A549 treated with ZK216348 at 1 μM for 4 hours (cell line): ENCODE measurements around the gene SLC1A1. TPM values are rescaled to one million over a fixed set of nuclear protein-coding genes. Genes with fewer than 3 reads are reported as not detected.

ENCODE experiments used
- total RNA-seq: library from RNA; stranded (reverse); fragments of 200-300 nt; extraction: Qiagen RNA extraction; gene quantifications from 5 replicates; pipeline ENCODE4 v1.2.3, GENCODE V29; 2022; ENCODE audit warnings: low read depth

SLC1A1 gene
- 0.89 to 1.6 TPM (median 1.3 TPM) in 5 replicates for total RNA-seq

GRCh38 chr9:4489919-4490704 lies at the start of gene SLC1A1:
TSS of gene SLC1A1 (plus strand) at chr9:4490468. CDS start at chr9:4490680, 212 bp downstream.

Other genes starting within 250 kb of the SLC1A1 start
- gene GLIS3, start 190.4 kb upstream of the SLC1A1 start, total RNA-seq: 12.2 to 23.5 TPM (median 16.4 TPM) in 5 replicates
- 7.8 to 13.0 TPM (median 11.9 TPM) in 5 replicates for gene PLPP6, start 171.8 kb downstream of the SLC1A1 start, total RNA-seq
- 1.8 to 2.5 TPM (median 2.0 TPM) in 5 replicates for gene SPATA6L, start 176.0 kb downstream of the SLC1A1 start, total RNA-seq
- 8.5 to 16.2 TPM (median 12.5 TPM) in 5 replicates for gene CDC37L1, start 189.1 kb downstream of the SLC1A1 start, total RNA-seq